Measurements from ENCODE around the gene CFC1.
"Not testable (repeated sequence)": the region's sequence is repeated elsewhere in the genome, so short reads cannot be mapped to it uniquely, and the experiment has no call there.

- TF ChIP-seq IRF2 (CRISPR knock-in tag; IDR thresholded peaks at IDR 0.05); ZNF644 (CRISPR knock-in tag; IDR thresholded peaks at IDR 0.05; ENCODE audit: low read depth); ELF1 (CRISPR knock-in tag; IDR thresholded peaks at IDR 0.05); WIZ (CRISPR knock-in tag; IDR thresholded peaks at IDR 0.05); POLR2A (IDR thresholded peaks at IDR 0.05; ENCODE audit: insufficient read depth in 1 of 2, low read depth in 2 of 2, low read length in 2 of 2): not testable (repeated sequence)
Observed at GRCh38 chr2:130581491-130581890, 17.9 kb downstream of the CFC1 start.

All from HepG2 (cell line).